Neural progenitor cell (in vitro differentiated cells): Measurements from ENCODE around the gene ZNF423.

Source experiments
- EZH2 ChIP-seq: fragments of 200-600 bp; sonication (generic); IDR thresholded peaks from 2 replicates; pipeline ENCODE4 v1.6.1; 2017; ENCODE audit warnings: antibody characterized with exemption, mild to moderate bottlenecking, moderate library complexity
- TF ChIP-seq, protein P1 (sequence below): fragments of 200-600 bp; sonication (generic); IDR thresholded peaks from 2 replicates; pipeline ENCODE4 v1.5.1; 2017; ENCODE audit warnings: antibody characterized with exemption, mild to moderate bottlenecking

DNA sequence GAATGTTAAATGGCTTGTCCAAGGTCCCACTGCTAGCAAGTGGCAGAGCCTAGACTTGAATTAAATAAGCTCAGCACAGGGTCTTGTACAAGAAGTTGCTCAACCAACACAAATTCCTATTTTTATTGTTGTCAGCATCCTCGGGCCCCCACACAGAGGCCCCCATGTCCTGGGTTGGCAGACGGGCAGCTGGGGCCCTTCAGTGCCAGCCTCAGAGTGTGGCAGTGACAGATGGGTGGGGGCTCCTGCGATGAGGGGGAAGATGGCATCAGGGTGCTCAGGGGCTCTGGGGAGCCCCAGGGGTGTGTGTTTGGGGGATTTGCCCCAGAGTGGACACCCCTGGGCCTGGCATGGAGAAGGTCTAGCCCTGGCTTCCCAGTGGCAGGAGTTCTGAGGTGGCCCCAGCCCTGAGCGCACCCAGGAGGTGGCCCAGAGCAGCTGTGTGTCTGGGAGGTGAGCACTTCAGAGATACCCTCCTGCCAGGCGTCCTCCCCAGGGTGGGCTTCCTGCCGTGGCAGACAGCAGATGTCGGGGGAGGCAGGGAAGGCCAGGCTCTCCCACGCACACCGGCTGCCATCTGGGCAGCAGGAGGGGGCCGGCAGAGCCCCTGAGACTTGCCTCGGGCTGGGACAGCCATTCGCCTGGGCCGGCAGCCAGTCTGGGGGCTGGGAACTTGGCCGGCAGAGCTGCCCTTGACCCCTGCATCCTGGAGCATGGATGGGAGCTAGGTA is 331.5 kb downstream of the ZNF423 start:
- TF ChIP-seq, protein P1, sequence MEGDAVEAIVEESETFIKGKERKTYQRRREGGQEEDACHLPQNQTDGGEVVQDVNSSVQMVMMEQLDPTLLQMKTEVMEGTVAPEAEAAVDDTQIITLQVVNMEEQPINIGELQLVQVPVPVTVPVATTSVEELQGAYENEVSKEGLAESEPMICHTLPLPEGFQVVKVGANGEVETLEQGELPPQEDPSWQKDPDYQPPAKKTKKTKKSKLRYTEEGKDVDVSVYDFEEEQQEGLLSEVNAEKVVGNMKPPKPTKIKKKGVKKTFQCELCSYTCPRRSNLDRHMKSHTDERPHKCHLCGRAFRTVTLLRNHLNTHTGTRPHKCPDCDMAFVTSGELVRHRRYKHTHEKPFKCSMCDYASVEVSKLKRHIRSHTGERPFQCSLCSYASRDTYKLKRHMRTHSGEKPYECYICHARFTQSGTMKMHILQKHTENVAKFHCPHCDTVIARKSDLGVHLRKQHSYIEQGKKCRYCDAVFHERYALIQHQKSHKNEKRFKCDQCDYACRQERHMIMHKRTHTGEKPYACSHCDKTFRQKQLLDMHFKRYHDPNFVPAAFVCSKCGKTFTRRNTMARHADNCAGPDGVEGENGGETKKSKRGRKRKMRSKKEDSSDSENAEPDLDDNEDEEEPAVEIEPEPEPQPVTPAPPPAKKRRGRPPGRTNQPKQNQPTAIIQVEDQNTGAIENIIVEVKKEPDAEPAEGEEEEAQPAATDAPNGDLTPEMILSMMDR = no peak
- no peak for TF ChIP-seq EZH2
